KMS-11 (cell line): Measurements from ENCODE around the gene FOXD1.

Source experiments
- H2AFZ ChIP-seq: fragments of 200-600 bp; sonication (generic); 2 replicates; pipeline ENCODE4 v1.6.1; 2016; ENCODE audit warnings: antibody characterized with exemption, mixed run types, low read depth
- H3K27ac ChIP-seq: fragments of 200-600 bp; sonication (generic); 2 replicates; pipeline ENCODE4 v1.6.1; 2016; ENCODE audit warnings: mild to moderate bottlenecking, mixed run types
- H3K27me3 ChIP-seq: fragments of 200-600 bp; sonication (generic); 2 replicates; pipeline ENCODE4 v1.6.1; 2017; ENCODE audit warnings: mild to moderate bottlenecking, low read depth, mixed run types, moderate library complexity; ENCODE audit not compliant: insufficient read depth
- H3K36me3 ChIP-seq: fragments of 200-600 bp; sonication (generic); 2 replicates; pipeline ENCODE4 v1.6.1; 2017; ENCODE audit warnings: mild to moderate bottlenecking, mixed run types; ENCODE audit not compliant: insufficient read depth
- H3K4me1 ChIP-seq: fragments of 200-600 bp; sonication (generic); 2 replicates; pipeline ENCODE4 v1.6.1; 2016; ENCODE audit warnings: mild to moderate bottlenecking, low read depth, mixed run types; ENCODE audit not compliant: poor library complexity, severe bottlenecking
- H3K4me2 ChIP-seq: fragments of 200-600 bp; sonication (generic); 2 replicates; pipeline ENCODE4 v1.7.0; 2016; ENCODE audit warnings: mild to moderate bottlenecking, mixed run types
- H3K4me3 ChIP-seq: fragments of 200-600 bp; sonication (generic); IDR thresholded peaks from 2 replicates; pipeline ENCODE4 v1.6.1; 2017; ENCODE audit warnings: low read depth, low read length, mixed read lengths; ENCODE audit not compliant: insufficient read depth
- H3K79me2 ChIP-seq: fragments of 200-600 bp; sonication (generic); 2 replicates; pipeline ENCODE4 v1.6.1; 2016; ENCODE audit warnings: low read depth, mixed run types; ENCODE audit not compliant: insufficient read depth
- H3K9ac ChIP-seq: fragments of 200-600 bp; sonication (generic); 2 replicates; pipeline ENCODE4 v1.6.1; 2016; ENCODE audit warnings: mild to moderate bottlenecking, mixed run types
- H4K20me1 ChIP-seq: fragments of 200-600 bp; sonication (generic); 2 replicates; pipeline ENCODE4 v1.6.1; 2016; ENCODE audit warnings: mild to moderate bottlenecking, mixed run types; ENCODE audit not compliant: insufficient read depth
- CTCF ChIP-seq: fragments of 200-600 bp; sonication (generic); conservative IDR thresholded peaks from 2 replicates; pipeline ENCODE4 v1.6.1; 2017; ENCODE audit warnings: low read depth, mild to moderate bottlenecking, antibody characterized with exemption, low read length, moderate library complexity, mixed read lengths

FOXD1 gene

GRCh38 chr5:73494721-73495120, 46.1 kb upstream of the FOXD1 start:
- H3K9ac ChIP-seq: no peak overlapping the region
- H3K79me2 ChIP-seq: peaks cover 15% of the 10 kb centered on the region
- H2AFZ ChIP-seq: no peak overlapping the region
- no peaks in the 10 kb centered on the region for H3K36me3 ChIP-seq
- H4K20me1 ChIP-seq: 0 out of 2 replicates have a peak, but pooled peaks cover 3% of the 10 kb centered on the region
- H3K4me1 ChIP-seq: peaks cover 17% of the 10 kb centered on the region
- no peak for TF ChIP-seq CTCF
- H3K27ac ChIP-seq: no peak overlapping the region
- no peak overlapping the region for H3K4me3 ChIP-seq
- H3K27me3 ChIP-seq: no peaks in the 10 kb centered on the region
- H3K4me2 ChIP-seq: no peak overlapping the region

GRCh38 chr5:73493421-73493820, 44.8 kb upstream of the FOXD1 start:
- Histone ChIP-seq H3K4me3 (no peak overlapping the region), H3K4me1 (peaks cover 12% of the 10 kb centered on the region), H3K4me2 (no peak overlapping the region), H3K36me3 (no peaks in the 10 kb centered on the region), H4K20me1 (no peaks in the 10 kb centered on the region), H2AFZ (no peak overlapping the region), H3K79me2 (peaks cover 2% of the 10 kb centered on the region), H3K9ac (no peak overlapping the region), H3K27me3 (no peaks in the 10 kb centered on the region), H3K27ac (no peak overlapping the region)
- no peak for TF ChIP-seq CTCF

- Histone ChIP-seq H4K20me1 (no peaks in the 10 kb centered on the region), H3K4me1 (no peaks in the 10 kb centered on the region), H3K27ac (no peak overlapping the region), H3K4me2 (no peak overlapping the region), H3K79me2 (no peaks in the 10 kb centered on the region), H2AFZ (no peak overlapping the region), H3K27me3 (no peaks in the 10 kb centered on the region), H3K4me3 (no peak overlapping the region), H3K36me3 (no peaks in the 10 kb centered on the region), H3K9ac (no peak overlapping the region)
- TF ChIP-seq CTCF: no peak
Observed at GRCh38 chr5:73491155-73491554, 42.6 kb upstream of the FOXD1 start.

- Histone ChIP-seq H2AFZ (no peak overlapping the region), H3K27me3 (no peaks in the 10 kb centered on the region), H3K4me1 (no peaks in the 10 kb centered on the region), H3K36me3 (no peaks in the 10 kb centered on the region), H3K9ac (no peak overlapping the region), H3K79me2 (no peaks in the 10 kb centered on the region), H3K4me3 (no peak overlapping the region), H3K4me2 (no peak overlapping the region), H3K27ac (no peak overlapping the region), H4K20me1 (no peaks in the 10 kb centered on the region)
- TF ChIP-seq CTCF: no peak
Observed at GRCh38 chr5:73490088-73490487, 41.5 kb upstream of the FOXD1 start.
